GM13976 (cell line): Measurements from ENCODE around the gene EAF1.

ENCODE experiments used
- DNase-seq: peaks from one replicate; pipeline ENCODE4 v3.0.0; 2012; ENCODE audit warnings: low spot score
- in situ Hi-C: fragments of 300-500 bp; cut with MboI; formaldehyde crosslinking; loops from one replicate; pipeline ENCODE4 v1.12.0; 2022; ENCODE audit warnings: low sequenced_read_pairs, mixed read lengths, inconsistent platforms; ENCODE audit not compliant: unreplicated experiment
- TF ChIP-seq, protein P1 (sequence below): IDR thresholded peaks from 2 replicates; pipeline ENCODE4 v1.5.1; 2012; ENCODE audit warnings: borderline replicate concordance, mild to moderate bottlenecking; ENCODE audit not compliant: insufficient read depth; ENCODE audit errors: extremely low read depth, missing control alignments, control extremely low read depth

The EAF1 gene

DNA sequence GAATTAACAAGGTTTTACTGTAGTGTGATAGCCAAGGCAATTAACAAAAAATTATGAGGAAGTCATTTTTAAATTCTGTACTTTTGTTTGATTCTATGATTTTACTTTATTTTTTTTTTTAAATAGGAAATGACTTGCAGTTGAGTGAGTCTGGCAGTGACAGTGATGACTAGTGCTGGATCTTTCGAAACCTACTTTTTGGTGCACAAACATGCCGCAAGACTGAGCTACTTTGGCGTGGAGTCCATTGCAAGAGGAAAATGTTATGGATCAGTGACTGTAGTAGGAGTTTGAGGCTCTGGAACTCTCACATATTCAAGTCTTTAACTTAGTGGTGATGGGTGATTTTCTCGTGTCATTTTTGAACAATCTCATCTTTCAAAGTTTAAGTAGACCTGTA is 11.6 kb downstream of the EAF1 start:
- DNase-seq, result no peak
- TF ChIP-seq, protein P1, sequence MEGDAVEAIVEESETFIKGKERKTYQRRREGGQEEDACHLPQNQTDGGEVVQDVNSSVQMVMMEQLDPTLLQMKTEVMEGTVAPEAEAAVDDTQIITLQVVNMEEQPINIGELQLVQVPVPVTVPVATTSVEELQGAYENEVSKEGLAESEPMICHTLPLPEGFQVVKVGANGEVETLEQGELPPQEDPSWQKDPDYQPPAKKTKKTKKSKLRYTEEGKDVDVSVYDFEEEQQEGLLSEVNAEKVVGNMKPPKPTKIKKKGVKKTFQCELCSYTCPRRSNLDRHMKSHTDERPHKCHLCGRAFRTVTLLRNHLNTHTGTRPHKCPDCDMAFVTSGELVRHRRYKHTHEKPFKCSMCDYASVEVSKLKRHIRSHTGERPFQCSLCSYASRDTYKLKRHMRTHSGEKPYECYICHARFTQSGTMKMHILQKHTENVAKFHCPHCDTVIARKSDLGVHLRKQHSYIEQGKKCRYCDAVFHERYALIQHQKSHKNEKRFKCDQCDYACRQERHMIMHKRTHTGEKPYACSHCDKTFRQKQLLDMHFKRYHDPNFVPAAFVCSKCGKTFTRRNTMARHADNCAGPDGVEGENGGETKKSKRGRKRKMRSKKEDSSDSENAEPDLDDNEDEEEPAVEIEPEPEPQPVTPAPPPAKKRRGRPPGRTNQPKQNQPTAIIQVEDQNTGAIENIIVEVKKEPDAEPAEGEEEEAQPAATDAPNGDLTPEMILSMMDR, result no peak
- in situ Hi-C loops, result no loop called here

DNA sequence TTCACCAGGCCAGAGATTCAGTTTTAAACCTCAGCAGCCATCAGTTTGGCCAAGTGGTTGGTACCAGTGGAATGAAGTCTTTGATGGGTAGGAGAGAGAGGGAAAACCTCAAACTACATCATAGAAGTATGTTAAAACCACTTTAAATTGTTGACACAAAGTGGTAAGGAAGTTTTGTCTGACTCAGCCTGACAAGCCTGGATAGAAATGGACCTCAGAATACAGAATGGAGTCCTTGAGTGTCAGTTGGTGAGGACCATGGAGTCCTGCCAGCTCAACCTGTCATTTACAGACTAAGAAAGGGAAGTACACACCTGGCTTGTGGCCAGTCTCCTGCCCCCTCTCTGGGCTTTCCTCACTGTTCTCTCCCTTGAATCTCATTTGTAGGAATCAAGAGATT is 12.1 kb downstream of the EAF1 start:
- in situ Hi-C loops, result no loop called here
- no peak for DNase-seq
- TF ChIP-seq, protein P1, result no peak

DNA sequence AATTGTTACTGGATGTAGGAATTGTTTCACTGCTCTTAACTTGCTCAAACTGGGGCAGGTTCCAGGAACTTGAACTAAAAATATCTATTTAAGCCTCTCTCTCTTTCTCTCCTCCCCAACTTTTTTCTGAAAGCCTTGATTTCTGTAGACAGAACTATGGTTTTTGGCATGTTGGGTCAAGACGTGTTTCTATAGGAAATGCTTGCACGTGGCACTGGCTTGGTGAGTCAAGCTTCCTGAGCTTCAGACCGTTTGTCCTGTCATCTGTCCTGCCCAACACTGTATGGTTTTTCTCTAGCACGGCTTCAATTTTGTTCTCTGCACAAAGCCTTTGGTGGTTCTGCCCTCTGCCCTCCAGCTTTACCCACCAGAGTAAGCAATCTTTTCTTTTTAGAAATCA is 13.5 kb downstream of the EAF1 start:
- DNase-seq, result no peak
- TF ChIP-seq, protein P1, result no peak
- in situ Hi-C loops, result no loop called here

DNA sequence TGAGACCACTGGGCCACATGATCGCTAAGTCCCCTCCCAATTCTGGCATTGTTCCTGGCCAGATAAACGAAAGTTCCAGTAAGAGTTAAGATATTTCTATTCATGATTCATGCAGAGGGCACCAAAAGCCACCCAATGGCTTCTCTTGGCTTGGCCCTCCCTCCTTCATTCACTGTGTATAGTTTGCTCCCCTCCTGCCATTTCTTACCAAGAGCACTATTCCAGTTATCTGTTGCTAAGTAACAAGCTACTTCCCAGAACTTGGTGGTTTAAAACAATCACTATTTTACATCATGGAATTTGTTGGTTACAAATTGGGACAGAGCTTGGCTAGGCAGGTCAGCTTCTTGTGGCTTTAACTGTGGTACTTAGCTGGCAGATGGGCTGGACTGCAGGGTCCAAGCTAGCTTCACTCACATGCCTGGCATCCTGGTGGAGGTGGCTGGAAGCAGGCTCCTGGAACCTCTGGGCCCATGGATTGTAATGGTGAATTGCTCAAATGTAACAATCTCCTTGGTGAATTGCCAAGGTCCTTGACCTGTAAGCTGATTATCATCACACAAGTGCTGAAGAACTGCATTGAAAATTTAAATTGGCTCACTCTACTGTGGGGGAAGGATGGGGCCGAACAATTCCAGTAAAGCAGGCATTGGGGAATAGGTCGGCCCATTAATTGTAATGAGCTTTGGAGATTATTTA is 16.6 kb downstream of the EAF1 start:
- TF ChIP-seq, protein P1, result no peak
- DNase-seq, result no peak
- in situ Hi-C loops, result no loop called here

DNA sequence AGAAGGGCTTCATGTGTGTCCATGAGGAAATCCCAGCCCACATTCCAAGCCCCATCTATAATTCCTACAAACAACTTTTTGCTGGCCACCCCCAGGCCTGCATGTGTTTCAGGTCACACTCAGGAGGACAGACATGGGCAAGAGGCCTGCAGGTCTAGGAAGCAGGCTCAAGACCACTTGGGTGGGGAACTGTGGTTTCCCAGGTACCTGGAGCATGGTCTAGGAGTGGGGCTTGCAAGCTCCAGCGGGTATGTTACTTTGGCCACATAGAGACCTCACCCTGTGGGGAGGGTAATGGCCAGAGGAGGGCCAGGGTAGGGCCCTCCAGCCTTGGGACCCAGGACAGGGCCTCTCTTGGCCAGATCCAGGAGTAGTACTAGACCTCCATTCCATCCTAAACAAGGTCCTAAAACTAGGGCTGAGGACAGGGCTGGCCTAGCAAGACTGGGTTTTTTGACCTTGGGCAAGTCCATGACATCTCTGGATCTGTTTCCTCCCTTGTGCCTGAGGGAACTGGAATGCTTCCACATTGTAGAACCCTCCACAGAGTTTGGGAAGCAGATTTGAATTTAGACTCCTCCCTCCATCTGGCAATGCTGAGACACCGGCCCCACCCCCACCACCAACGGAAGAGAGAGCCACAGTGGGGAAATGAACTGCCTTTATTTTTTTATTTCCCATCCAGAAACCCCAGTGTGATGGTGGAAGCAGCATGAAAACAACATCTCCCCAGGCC is 22.3 kb downstream of the EAF1 start:
- in situ Hi-C loops, result no loop called here
- DNase-seq, result no peak
- TF ChIP-seq, protein P1, result no peak

DNA sequence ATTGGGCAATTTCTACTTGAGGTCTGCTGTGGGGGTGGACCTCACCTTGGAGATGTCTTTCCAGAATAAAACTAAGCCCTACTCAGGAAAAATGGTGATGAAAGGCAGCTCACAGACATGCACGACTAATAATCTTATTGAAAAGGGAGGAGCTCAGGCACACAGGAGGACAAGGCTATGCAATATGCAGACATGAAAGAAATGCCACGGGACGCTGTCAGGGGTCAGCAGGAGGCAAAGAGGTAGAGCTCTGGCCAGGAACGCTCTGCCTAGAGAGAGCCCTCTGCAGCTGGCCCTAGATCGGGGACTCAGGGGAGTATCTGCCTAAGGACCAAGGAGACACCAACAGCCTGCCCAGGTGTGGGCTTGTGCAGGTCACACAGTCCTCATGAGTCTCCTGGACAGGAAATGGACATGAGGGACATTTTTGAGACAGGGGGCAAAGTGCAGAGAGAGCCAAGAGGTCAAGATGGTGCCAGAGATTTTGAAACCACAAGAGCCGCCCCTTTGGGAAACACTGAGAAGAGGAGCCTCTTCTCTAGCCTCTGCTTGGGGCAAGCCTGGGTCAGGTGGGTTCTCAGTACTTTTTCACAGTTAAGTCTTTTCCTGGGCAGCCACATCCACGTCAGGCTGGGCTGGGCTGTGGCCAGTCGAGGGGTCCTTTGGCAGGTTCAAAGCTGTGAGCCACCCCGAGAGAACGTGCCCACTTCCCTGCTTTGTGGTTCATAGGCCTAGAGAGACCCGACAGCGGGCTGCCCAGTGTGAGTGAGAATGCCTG is 23.2 kb downstream of the EAF1 start:
- DNase-seq, result no peak
- TF ChIP-seq, protein P1, result no peak
- in situ Hi-C loops, result no loop called here
